22Rv1 (cell line): ENCODE results near the gene HERC3.
A peak's percentile ranks its signal among the peaks of the same experiment; 100 is the strongest.

Experiments
- H3K27ac ChIP-seq: fragments of 450-650 bp; 2 replicates; pipeline ENCODE4 v1.5.1; 2017
- ZFX ChIP-seq: fragments of 450-650 bp; IDR thresholded peaks from 2 replicates; pipeline ENCODE4 v1.6.1; 2017; ENCODE audit warnings: antibody characterized with exemption, borderline replicate concordance
- TF ChIP-seq, protein P1 (sequence below): fragments of 450-650 bp; IDR thresholded peaks from 2 replicates; pipeline ENCODE4 v1.5.1; 2017; ENCODE audit warnings: mild to moderate bottlenecking

The HERC3 gene

DNA sequence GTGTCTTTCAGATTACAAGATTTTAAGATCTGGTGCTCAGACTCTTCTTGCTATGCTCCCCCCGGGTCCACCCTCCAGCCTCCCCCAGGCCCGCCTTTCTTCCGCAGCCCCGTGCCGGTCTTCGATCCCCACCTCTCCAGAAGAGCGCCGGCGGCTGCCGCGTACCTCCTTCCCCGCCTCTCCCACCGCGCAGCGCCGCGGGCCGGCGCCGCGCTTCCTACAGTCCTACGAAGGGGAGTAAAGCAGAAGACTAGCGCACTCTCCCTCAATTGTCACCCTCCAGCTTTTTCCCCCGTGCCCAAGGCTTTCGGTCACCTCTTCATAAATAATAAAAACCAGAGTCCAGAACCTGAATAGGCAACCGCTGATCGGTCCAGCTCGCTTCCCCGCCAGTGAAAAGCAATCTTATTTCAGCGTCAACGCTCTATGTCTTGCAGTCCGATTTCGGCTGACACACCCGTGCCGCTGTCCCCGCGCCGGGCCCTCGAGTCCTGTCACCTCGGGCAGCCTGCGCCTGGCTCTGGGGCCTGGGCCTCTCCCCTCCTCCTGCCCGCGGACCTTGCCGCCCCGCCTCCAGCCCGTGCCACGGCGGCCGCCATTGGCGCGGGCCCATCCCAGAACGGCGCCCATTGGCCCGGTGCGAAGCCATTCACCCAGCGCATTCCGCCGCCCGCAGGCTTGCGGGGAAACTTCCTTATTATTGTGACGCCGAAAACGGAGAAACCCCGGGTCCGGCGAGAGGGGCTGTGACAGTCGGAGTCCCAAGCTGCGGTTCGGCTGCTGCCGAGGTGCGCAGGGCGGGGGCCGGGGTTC is at the start of gene HERC3:
Gene HERC3, plus strand, starts transcription at position 694 of the 813 bp plus-strand sequence. CDS start 13,344 bp downstream, outside the sequence.
- peak within 1 kb of the TSS; percentile 68 for H3K27ac ChIP-seq

DNA sequence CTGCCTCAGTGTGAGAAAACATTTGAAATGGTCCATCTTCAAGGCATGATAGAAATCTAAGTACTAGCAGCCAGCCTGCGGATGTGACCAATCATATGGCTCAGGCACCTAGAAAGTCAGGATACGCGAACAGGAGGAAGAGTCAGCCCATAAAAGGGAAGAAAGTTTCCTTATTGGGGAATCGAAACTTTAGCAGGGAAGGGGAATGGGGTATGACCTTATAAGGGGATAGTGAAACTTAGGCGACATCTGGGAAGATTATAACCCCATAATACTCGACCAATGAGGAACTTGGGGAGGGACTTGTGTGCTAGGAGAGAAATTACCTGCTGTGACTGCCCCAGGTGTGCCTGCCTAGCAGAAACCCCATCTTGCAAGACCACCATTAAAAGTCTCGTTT is 42.5 kb upstream of the HERC3 start:
- no peak overlapping the region for H3K27ac ChIP-seq
- TF ChIP-seq ZFX: no peak
- TF ChIP-seq, protein P1, sequence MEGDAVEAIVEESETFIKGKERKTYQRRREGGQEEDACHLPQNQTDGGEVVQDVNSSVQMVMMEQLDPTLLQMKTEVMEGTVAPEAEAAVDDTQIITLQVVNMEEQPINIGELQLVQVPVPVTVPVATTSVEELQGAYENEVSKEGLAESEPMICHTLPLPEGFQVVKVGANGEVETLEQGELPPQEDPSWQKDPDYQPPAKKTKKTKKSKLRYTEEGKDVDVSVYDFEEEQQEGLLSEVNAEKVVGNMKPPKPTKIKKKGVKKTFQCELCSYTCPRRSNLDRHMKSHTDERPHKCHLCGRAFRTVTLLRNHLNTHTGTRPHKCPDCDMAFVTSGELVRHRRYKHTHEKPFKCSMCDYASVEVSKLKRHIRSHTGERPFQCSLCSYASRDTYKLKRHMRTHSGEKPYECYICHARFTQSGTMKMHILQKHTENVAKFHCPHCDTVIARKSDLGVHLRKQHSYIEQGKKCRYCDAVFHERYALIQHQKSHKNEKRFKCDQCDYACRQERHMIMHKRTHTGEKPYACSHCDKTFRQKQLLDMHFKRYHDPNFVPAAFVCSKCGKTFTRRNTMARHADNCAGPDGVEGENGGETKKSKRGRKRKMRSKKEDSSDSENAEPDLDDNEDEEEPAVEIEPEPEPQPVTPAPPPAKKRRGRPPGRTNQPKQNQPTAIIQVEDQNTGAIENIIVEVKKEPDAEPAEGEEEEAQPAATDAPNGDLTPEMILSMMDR: no peak

More for the DNA sequence above, at the start of gene HERC3:
- TF ChIP-seq, protein P1: peak; percentile 11; the same call in 1 of the 2 replicates
- no peak for TF ChIP-seq ZFX

DNA sequence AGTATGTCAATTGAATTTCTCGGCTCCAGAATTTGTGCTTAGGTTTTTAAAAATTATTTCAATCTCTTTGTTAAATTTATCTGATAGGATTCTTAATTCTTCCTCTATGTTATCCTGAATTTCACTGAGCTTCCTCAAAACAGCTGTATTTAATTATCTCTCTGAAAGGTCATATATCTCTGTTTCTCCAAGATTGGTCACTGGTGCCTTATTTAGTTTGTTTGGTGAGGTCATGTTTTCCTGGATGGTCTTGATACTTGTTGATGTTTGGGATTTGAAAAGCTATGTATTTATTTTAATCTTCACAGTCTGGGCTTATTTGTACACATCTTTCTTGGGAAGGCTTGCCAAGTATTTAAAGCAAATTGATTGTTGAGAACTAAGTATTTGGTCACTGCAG is 24.7 kb upstream of the HERC3 start:
- TF ChIP-seq ZFX: no peak
- TF ChIP-seq, protein P1: no peak
- H3K27ac ChIP-seq: no peak overlapping the region

DNA sequence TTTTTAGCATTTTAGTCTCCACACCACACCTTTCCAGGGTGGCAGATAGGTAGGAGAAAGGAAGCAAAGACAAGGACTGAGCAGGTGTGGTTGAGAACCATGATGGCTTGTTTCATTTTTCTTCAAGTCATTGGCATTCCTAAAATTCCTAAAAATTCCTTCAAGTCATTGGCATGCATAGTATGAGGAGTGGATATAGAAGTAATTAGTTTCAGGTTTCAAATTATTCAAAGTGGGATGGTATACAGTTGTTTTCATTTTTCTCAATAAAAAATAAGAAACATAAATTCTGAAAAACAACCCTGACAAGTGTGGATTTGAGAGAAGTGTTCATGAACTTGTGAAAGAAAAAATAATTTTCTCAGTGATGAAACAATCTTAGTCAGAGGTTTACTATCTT is 22.3 kb upstream of the HERC3 start:
- no peak for TF ChIP-seq ZFX
- TF ChIP-seq, protein P1: no peak
- H3K27ac ChIP-seq: no peak overlapping the region

DNA sequence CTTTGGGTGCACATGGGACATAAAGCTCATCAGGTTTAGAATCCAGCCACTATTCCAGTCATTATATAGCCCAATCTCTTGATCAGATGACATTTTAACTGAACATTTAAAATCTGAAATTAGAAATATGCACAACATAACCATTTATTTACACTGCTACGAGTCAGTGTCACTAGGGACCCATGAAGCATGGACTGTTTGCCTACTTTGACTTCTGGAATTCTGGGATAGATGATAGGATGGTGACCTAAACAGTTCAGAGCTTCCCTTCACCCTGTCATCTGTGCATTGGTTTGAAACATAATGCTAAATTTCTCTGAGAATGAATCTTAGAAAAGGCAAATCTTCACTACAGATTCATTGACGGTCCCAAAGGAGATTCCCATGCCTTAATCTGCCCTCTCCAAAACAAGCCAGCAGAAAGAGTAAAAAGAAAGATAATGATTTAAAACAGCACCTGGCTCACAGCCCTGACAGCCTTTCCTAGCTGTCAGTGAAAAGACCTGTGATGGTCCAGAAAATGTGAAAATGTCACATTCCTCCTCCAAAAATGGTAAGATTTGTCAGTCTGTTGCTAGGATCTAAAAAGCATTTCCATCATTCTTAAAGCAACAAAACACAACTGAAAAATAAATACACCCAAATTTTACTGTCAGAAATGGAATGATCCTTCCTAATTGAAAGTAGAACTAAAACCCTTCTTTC is 18.9 kb upstream of the HERC3 start:
- TF ChIP-seq, protein P1: no peak
- no peak for TF ChIP-seq ZFX
- no peak overlapping the region for H3K27ac ChIP-seq

DNA sequence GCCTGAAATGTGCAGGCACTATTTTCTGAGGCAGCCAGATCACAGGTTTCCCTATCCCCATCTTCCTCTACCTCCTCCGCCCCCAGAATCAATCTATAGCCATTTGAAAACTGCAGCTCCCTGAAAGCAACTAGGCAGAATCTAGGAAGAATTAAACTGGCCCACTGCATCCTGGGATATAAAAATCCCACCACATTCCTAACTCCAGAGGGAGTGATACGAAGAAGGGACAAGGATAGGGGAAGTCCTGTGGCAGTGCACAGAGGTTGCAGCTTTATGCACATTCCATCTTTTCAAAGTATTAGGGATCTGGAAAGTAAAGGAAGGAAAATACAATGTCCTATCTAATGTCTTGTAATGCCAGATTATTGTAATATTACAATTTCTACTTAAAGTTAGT is 18.3 kb upstream of the HERC3 start:
- H3K27ac ChIP-seq: no peak overlapping the region
- TF ChIP-seq, protein P1: no peak
- no peak for TF ChIP-seq ZFX

DNA sequence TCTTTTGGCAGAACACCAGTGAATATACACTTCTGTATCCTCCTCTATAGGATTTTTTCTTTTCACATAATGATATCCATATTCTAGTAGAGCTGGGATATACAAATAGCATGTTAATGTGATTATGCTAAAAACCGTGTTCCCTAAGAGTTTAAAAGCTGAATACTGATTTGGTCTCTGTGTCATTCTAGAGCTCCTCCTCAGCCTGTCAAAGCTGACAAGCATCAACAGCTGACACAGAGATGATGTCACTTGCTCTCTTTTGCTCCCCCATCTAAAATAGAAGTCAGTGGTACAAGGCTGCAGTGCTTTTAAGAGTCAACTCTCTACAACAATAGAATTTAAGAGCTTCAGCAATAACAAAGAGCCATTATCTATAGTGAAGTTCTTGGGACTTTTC is 17.1 kb upstream of the HERC3 start:
- TF ChIP-seq, protein P1: no peak
- no peak for TF ChIP-seq ZFX

More for the DNA sequence above, 17.1 kb upstream of the HERC3 start:
- H3K27ac ChIP-seq: no peak overlapping the region
